Hindlimb muscle (tissue), 1 donor: ENCODE data around the gene RPL5. TPM values are rescaled to one million over a fixed set of nuclear protein-coding genes. Genes with fewer than 3 reads are reported as not detected.
"Not testable (repeated sequence)": the region's sequence is repeated elsewhere in the genome, so short reads cannot be mapped to it uniquely, and the experiment has no call there.

Experiments used
- DNase-seq: peaks from one replicate; pipeline ENCODE4 v3.0.0-alpha.2; 2013
- polyA plus RNA-seq: library from polyadenylated mRNA; unstranded; fragments of 120-200 nt; gene quantifications from one replicate; pipeline ENCODE4 v1.2.1, GENCODE V29; 2013; ENCODE audit not compliant: insufficient read length

RPL5 gene
- 2,343 TPM for polyA plus RNA-seq

- peak; percentile 99 for DNase-seq
Observed at GRCh38 chr1:92831762-92832536, at the start of gene RPL5. TSS of gene RPL5 (plus strand) at chr1:92832040. CDS start at chr1:92832115, 75 bp downstream.

- not testable (repeated sequence) for DNase-seq
Observed at GRCh38 chr1:92783550-92783949, 48.3 kb upstream of the RPL5 start.

GRCh38 chr1:92784021-92784638, 47.7 kb upstream of the RPL5 start:
- DNase-seq = peak; percentile 66

- DNase-seq = peak; percentile 97
Observed at GRCh38 chr1:92784639-92785500, 47.0 kb upstream of the RPL5 start, which contains the start of gene EVI5. TSS of gene EVI5 (minus strand) at chr1:92785108. CDS start at chr1:92736546, 48,562 bp downstream.

GRCh38 chr1:92786111-92786901, 45.5 kb upstream of the RPL5 start:
- DNase-seq = no peak

DNA sequence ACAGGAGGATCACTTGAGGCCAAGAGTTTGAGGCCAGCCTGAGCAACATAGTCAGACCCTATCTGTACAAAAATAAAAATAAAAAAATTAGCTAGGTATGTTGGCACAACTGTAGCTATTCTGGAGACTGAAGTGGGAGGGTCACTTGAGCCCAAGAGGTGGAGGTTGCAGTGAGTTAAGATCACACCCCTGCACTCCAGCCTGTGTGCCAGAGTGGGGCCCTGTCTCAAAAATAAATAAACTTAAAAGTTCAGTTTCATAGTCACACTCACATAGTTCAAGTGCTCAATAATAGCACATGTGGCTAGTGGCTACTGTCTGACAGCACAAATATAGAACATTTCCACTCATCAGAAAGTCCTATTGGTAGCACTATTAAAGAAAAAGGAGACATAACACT, 41.8 kb upstream of the RPL5 start:
- DNase-seq = no peak

- DNase-seq = no peak
Observed at GRCh38 chr1:92790867-92791266, 41.0 kb upstream of the RPL5 start.

DNA sequence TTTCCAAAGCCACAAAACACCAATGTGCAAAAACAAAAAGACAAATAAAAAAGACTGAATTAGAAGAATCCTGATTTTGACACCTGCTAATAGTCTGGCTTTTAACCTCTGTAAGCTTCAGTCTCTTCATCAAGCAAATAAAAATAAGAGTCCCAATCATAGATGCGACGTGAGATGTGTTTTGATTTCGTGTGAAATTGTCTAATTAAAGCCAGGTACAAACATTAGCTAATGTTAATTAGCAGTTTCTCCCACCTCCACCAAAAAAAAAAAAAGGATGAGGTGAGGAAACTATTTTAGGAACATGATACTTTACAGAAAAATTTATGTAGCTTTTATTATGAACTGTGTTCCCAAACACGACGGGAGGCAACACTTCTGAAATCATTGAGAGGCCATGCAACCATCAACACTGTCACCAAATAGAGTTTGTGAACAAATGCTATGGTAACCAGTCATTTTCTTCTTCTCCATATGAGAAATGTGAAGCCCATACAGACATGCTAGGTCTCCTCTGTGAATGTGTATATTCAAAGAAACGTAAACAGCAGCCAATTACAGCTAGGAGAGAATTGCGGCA, 40.3 kb upstream of the RPL5 start:
- no peak for DNase-seq

DNA sequence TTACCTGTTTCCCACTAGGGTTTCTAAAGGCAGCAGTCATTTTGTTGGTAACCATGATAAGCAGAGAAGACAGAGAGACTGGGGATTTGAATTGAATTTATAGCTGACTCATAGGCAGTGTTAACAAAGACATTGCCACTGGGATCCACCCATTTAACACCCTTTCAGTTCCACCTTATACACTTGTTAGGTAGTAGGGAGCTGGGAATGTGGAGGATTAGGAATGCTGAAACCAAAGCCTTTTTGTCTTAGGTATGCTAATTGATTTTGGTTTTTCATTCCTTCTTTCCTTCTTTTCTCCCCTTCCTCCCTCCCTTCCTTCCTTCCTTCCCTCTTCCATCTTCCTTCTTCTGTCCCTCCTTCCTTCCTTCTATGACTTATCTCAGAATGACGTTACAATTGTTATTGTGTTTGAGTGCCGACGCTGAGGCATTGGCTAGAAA, 39.5 kb upstream of the RPL5 start:
- DNase-seq = no peak

GRCh38 chr1:92795166-92795565, 36.7 kb upstream of the RPL5 start:
- DNase-seq = no peak

- DNase-seq = no peak
Observed at GRCh38 chr1:92797297-92797696, 34.5 kb upstream of the RPL5 start.

- no peak for DNase-seq
Observed at GRCh38 chr1:92797961-92798360, 33.9 kb upstream of the RPL5 start.

DNA sequence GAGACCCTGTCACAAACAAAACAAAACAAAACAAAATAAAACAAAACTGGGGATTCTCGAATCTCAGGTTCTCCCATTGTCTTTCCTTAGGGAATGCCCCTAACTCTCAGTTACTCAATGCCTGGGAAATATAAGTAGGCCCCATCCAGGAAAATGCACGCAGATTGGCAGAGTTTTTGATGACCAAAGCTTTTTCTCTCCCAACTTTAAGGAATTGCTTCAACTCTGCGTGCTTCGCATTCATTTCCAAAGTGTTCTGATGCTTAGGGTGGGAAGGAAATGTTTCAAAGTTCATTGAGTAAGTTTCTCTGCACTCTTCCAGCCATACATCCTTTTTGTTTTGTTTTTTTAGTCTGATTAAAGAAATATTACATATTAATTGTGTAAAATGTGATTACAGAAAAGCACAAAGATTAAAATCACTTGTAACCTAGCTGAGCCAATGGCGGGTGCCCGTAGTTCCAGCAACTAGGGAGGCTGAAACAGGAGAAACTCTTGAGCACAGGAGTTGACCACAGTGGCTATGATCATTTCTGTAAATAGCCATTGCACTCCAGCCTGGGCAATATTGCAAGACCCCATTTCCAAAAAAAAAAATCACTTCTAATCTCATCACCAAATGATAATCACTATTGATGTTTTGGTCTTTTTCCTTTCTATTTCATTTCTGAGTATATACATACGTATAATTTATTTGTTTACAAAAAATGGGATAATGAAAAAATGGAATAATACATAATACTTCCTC, 28.5 kb upstream of the RPL5 start:
- no peak for DNase-seq

DNA sequence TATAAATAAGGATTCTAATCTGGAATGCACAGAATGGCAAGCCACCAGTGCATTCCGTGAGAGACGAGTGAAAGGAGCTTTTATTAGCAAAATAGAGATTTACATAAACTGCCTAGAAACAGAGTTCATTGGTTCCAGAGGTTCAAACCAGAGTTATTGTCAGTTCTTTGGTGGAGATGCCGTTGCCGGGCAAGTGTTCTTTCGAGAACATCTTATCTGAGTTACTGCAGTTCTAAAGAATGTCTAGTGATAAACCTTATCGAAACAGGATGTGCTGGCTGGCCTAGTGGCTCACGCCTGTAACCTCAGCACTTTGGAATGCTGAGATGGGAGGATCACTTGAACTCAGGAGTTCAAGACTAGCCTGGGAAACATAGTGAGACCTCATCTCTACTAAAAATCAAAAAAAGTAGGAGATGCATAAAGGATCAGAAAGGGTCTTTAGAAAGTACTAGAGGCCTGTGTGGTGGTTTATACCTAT, 27.1 kb upstream of the RPL5 start:
- DNase-seq = no peak

- no peak for DNase-seq
Observed at GRCh38 chr1:92805216-92805615, 26.6 kb upstream of the RPL5 start.

GRCh38 chr1:92808381-92808780, 23.5 kb upstream of the RPL5 start:
- DNase-seq = no peak

DNA sequence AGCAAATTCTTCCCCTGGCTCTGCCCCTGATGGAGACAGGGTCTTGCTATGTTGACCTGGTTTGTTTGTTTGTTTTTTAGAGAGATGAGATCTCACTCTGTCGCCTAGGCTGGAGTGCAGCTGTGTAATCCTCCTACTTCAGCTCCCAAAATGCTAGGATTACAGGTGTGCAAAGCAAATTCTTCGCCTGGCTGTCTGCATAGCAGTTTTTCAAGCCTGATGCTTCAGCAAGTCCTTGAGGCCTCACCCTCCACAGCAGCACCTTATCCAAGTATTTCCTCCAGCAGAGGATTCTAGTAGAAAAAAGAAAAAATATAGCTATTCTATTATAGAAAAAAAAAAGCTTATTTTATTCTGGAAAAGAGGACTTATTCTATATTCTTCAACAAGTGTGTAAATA, 15.1 kb upstream of the RPL5 start:
- DNase-seq = no peak

DNA sequence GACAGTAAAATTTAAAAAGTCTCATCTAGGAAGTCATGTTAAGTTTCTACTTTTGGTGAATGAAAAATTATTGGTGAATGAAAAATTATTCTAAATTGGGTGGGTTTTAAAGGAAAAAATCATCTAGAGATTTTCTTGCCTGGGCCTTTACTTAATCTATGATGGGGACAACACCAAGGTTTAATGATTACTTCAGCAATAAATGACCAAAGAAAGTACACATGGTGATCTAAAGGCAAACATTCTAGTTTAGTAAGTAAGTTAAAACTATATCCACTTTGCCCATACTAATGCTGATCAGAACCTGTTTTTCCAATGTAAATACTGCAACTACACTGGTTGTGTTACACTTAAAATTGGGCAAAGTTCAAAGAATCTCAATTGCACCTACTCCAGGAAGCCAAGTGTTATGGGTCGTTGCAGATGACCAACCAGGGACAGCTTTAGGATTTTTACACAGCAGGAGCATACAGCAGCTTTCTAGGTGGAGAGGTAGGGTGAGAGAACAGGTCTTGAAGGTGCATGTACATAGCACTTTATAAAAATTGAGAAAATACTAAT, 14.6 kb upstream of the RPL5 start:
- DNase-seq = no peak

GRCh38 chr1:92817986-92818764, 13.7 kb upstream of the RPL5 start:
- no peak for DNase-seq

DNA sequence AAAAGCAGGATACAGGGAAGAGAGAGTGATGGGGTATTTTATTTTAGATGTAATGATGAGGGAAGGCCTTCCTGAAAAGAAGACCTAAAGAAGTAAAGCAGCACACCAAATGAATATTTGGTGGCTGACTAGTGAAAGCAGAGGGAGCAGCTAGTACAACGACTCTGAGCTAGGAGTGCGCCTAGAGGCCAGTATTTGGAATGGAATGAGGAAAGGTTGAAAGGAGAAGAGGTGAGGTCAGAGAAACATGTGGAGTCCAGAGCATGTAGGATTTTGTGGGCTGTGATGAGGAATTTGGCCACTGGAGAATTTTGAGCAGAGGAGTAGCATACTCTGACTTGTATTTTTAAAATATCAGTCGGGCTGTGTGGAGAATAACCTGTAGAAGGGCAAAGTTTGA, 11.8 kb upstream of the RPL5 start:
- no peak for DNase-seq
